GM12891 (cell line): Measurements from ENCODE around the gene BATF3.
A peak's percentile ranks its signal among the peaks of the same experiment; 100 is the strongest.

ENCODE experiments used
- DNase-seq: peaks from one replicate; pipeline ENCODE4 v3.0.0; 2011; ENCODE audit warnings: low spot score; ENCODE audit not compliant: insufficient read length
- FAIRE-seq: peaks from 2 replicates; lab custom pipeline; 2011; peaks lifted over from hg19 to GRCh38; lab: Jason Lieb, UNC
- PAX5 ChIP-seq: IDR thresholded peaks from 2 replicates; pipeline ENCODE4 v1.6.1; 2011; ENCODE audit warnings: low read length, moderate library complexity, mild to moderate bottlenecking; ENCODE audit not compliant: insufficient read depth, severe bottlenecking
- POLR2A ChIP-seq: IDR thresholded peaks from 2 replicates; pipeline ENCODE4 v1.6.1; 2011; ENCODE audit warnings: low read depth, low read length, control low read depth
- POLR2AphosphoS5 ChIP-seq: IDR thresholded peaks from 2 replicates; pipeline ENCODE4 v1.6.1; 2011; ENCODE audit warnings: low read depth, low read length, control low read depth
- POU2F2 ChIP-seq: IDR thresholded peaks from 2 replicates; pipeline ENCODE4 v1.6.1; 2011; ENCODE audit warnings: low read depth, mild to moderate bottlenecking, control low read depth, low read length, moderate library complexity
- SPI1 ChIP-seq: IDR thresholded peaks from 2 replicates; pipeline ENCODE4 v1.6.1; 2011; ENCODE audit warnings: low read depth, low read length, control low read depth
- TAF1 ChIP-seq: IDR thresholded peaks from 2 replicates; pipeline ENCODE4 v1.6.1; 2011; ENCODE audit warnings: low read depth, low read length, control low read depth

The BATF3 gene

DNA sequence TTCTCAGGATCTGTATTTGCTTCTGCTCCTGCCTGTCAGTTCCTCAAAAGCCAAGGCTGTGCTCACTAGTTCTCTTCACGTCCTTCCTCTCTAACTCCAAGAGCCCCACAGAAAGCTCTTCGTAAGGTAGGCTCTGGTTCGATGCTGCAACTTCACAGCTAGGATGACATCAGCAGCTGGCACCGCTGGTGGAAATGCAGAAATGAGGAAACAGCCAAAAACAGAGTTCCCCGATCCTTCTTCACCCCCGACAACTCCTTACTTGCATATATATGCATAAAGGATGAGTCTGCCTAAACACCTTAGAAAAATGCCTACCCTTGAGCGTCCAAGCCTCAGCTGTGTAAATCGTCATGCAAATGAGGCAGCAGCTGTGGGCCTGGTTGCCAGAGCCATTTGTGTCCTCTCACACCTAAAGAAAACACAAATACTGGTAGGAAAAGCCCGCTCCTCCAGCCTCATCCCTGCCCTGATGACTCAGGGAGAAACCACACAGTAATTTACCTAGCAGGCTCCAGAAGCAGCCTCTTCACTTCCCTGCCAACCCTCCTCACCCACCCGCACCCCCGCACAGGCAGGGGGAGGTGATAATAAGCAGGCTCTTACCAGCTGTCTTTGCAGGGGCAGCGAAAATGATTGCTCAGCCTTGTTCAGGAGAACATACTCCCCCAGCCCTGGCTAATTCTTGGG is 28.2 kb downstream of the BATF3 start:
- TF ChIP-seq POLR2A (no peak), POU2F2 (0 out of 2 replicates have a peak, but pooled peaks have one; percentile 46)
- FAIRE-seq (peak; percentile 75), DNase-seq (no peak)

- FAIRE-seq (no peak), DNase-seq (no peak)
- no peak for TF ChIP-seq POLR2AphosphoS5
- TF ChIP-seq TAF1, result no peak
Measured at GRCh38 chr1:212670882-212671281, 28.8 kb downstream of the BATF3 start.

GRCh38 chr1:212670301-212670700 is 29.3 kb downstream of the BATF3 start:
- DNase-seq, result no peak
- no peak for FAIRE-seq
- TF ChIP-seq TAF1, result no peak
- no peak for TF ChIP-seq POLR2A
- no peak for TF ChIP-seq PAX5
- no peak for TF ChIP-seq POU2F2
- no peak for TF ChIP-seq SPI1

DNA sequence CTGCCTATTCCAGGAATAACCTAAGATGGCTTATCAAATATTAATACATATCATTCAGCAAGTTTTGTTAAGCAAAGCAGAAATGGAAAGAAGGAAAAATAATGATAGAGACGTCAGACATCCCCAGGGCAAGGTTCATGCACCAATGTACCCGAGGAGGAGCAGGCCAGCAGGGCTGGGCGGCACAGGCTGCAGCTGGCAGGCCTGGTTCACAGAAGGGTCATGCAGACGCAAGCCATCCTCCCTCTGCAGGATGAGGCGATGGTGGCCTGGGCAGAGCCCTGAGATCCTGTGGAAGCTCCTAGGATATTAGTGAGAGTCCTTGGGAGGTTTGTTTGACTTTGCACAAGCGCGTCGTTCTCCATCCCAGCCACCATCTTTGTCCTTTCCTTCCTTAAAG is 30.0 kb downstream of the BATF3 start:
- no peak for DNase-seq
- TF ChIP-seq POLR2A (no peak), PAX5 (no peak), TAF1 (no peak), POLR2AphosphoS5 (no peak), SPI1 (no peak), POU2F2 (no peak)
- FAIRE-seq, result no peak

DNA sequence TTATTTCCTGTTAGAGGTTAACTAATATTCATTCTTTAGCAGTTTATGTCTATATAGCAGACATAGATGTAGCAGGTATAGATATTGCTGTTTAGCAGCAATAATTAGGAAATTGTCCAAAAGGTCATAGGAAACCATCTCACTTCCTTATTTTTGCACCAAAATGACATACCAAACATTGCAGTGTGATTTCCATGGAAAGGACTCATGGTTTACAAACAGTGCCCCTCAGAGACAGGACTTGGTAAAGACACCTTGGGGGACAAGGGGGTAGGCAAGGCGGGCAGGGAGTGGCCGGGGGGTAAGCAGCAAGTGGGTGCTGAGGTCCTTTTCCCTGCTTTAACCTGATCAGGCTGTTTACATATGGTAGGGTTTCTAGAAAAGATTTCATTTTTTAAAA is 30.5 kb downstream of the BATF3 start:
- FAIRE-seq, result no peak
- TF ChIP-seq TAF1, result no peak
- no peak for TF ChIP-seq POU2F2
- TF ChIP-seq SPI1, result peak; percentile 92
- TF ChIP-seq POLR2A, result no peak
- no peak for DNase-seq

DNA sequence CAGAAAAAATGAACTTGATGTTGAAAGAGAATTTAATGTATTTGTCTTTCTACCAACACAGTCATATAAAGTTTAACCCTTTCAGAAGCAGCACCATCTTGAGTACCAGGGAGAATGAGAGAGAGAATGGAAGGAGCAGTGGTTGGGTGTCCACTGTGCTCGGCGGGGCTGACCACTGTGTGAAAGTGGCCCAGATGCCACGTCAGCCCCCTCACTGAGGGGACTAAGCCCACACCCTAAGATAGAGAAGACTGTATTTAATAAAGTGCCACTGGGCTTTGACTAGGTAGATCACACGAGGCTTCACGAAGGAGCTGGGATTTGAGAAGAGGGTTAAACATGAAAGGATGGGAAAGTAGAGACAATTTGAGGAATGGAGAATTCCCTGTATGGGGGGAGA is 31.2 kb downstream of the BATF3 start:
- DNase-seq (no peak), FAIRE-seq (no peak)
- no peak for TF ChIP-seq TAF1
- no peak for TF ChIP-seq POU2F2
- TF ChIP-seq PAX5, result no peak
- TF ChIP-seq POLR2AphosphoS5, result no peak
- TF ChIP-seq POLR2A, result no peak

- FAIRE-seq, result no peak
- DNase-seq, result no peak
- TF ChIP-seq POU2F2, result peak; percentile 91; the same call in 1 of the 2 replicates
- no peak for TF ChIP-seq SPI1
Measured at GRCh38 chr1:212667223-212668139, 32.2 kb downstream of the BATF3 start.

- TF ChIP-seq POLR2AphosphoS5 (no peak), POLR2A (no peak), POU2F2 (no peak), SPI1 (no peak), PAX5 (no peak), TAF1 (no peak)
- no peak for DNase-seq
- no peak for FAIRE-seq
Measured at GRCh38 chr1:212666116-212666775, 33.4 kb downstream of the BATF3 start.

DNA sequence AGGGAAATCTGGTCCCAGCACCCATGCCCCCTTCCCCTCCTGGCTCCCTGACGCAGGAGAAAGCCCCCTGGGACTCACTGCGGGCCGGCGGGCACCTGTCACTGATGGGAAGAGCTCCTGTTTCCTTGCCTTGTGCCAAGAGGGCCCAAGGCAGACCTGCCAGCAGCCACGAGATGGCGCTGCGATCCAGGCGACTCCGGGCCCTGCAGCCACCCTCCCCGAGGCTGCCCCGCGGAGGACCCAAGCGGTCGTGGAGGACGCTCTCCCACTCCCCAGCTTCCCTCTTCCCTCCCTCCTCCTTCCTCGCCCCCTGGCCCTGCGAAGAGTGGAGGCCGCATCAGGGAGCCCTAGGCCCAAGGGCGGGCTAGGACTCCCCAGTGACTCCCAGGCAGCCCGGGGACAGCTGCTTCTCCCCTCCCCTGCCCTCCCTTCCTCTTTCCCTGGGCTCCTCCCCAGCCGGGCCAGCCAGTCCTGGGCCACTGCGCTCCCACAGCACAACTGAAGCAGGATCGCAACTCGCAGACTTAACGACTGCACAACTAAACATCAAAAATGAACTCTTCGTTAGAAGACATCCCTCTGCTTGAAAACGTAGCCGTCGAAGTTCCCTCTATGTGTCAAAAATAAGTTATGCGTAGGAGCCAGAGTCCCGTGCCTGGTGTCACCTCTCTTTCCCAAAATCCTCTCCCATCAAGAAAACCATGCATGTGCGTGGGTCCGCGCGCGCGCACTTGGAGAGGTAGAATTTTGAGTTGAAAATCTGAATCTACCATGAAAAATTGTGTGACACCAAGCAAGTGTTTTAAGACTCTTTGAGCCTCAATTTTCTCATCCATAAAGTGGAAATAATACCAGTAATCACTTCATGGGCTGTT is 34.2 kb downstream of the BATF3 start:
- FAIRE-seq, result peak; percentile 91
- TF ChIP-seq POU2F2 (no peak), PAX5 (no peak), POLR2A (no peak), POLR2AphosphoS5 (no peak), TAF1 (no peak), SPI1 (no peak)

More for the DNA sequence above, 34.2 kb downstream of the BATF3 start:
- peak; percentile 67 for DNase-seq
